ENCODE results near the gene EFNA5. TPM values are rescaled to one million over a fixed set of nuclear protein-coding genes. Genes with fewer than 3 reads are reported as not detected.

EFNA5 gene
- total and polyA plus RNA-seq, 2 experiments from 2014 or later: 7.5 to 10.1 TPM

- TF ChIP-seq REST (IDR thresholded peaks at IDR 0.05; ENCODE audit: unreplicated experiment): no peak
- TF ChIP-seq, protein P1, sequence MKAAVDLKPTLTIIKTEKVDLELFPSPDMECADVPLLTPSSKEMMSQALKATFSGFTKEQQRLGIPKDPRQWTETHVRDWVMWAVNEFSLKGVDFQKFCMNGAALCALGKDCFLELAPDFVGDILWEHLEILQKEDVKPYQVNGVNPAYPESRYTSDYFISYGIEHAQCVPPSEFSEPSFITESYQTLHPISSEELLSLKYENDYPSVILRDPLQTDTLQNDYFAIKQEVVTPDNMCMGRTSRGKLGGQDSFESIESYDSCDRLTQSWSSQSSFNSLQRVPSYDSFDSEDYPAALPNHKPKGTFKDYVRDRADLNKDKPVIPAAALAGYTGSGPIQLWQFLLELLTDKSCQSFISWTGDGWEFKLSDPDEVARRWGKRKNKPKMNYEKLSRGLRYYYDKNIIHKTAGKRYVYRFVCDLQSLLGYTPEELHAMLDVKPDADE (IDR thresholded peaks at IDR 0.05): no peak
- TF ChIP-seq EZH2phosphoT487 (IDR thresholded peaks at IDR 0.05; ENCODE audit: unreplicated experiment): no peak
- TF ChIP-seq ZNF331 (CRISPR knock-in tag; IDR thresholded peaks at IDR 0.05; ENCODE audit: low read depth): no peak
- no peak for TF ChIP-seq ZNF114 (CRISPR knock-in tag; IDR thresholded peaks at IDR 0.05)
Measured at GRCh38 chr5:107447587-107447986, 223.2 kb downstream of the EFNA5 start (continued).

GRCh38 chr5:107446972-107447371, 223.8 kb downstream of the EFNA5 start:
- no peaks in the 10 kb centered on the region for H3F3A ChIP-seq (replicated peaks; ENCODE audit: low read depth)
- no peak overlapping the region for H3K27ac ChIP-seq (ENCODE audit: low read depth)
- Mint-ChIP-seq H3K9me3 (no peaks in the 10 kb centered on the region), H3K4me3 (no peak overlapping the region), H3K27ac (no peak overlapping the region), H3K27me3 (ENCODE audit: insufficient read depth, low read depth, poor library complexity) (peaks cover 3% of the 10 kb centered on the region), H3K4me1 (peaks cover 19% of the 10 kb centered on the region), H3K36me3 (ENCODE audit: low read depth) (no peaks in the 10 kb centered on the region)
- H3K36me3 ChIP-seq (ENCODE audit: insufficient read depth): no peaks in the 10 kb centered on the region
- TF ChIP-seq STAT1 (IDR thresholded peaks at IDR 0.05; ENCODE audit: unreplicated experiment) (no peak), ZNF331 (CRISPR knock-in tag; IDR thresholded peaks at IDR 0.05; ENCODE audit: low read depth) (no peak), NANOG (IDR thresholded peaks at IDR 0.05; ENCODE audit: borderline replicate concordance) (no peak), EZH2phosphoT487 (IDR thresholded peaks at IDR 0.05; ENCODE audit: unreplicated experiment) (no peak)
- TF ChIP-seq, protein P2, sequence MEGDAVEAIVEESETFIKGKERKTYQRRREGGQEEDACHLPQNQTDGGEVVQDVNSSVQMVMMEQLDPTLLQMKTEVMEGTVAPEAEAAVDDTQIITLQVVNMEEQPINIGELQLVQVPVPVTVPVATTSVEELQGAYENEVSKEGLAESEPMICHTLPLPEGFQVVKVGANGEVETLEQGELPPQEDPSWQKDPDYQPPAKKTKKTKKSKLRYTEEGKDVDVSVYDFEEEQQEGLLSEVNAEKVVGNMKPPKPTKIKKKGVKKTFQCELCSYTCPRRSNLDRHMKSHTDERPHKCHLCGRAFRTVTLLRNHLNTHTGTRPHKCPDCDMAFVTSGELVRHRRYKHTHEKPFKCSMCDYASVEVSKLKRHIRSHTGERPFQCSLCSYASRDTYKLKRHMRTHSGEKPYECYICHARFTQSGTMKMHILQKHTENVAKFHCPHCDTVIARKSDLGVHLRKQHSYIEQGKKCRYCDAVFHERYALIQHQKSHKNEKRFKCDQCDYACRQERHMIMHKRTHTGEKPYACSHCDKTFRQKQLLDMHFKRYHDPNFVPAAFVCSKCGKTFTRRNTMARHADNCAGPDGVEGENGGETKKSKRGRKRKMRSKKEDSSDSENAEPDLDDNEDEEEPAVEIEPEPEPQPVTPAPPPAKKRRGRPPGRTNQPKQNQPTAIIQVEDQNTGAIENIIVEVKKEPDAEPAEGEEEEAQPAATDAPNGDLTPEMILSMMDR (conservative IDR thresholded peaks at IDR 0.05; ENCODE audit: low read depth in 2 of 2): no peak
- H3K4me1 ChIP-seq (ENCODE audit: insufficient read depth): peaks cover 14% of the 10 kb centered on the region
- DNase-seq (ENCODE audit: low spot score): no peak
- H3K9me2 ChIP-seq (ENCODE audit: insufficient read depth): no peaks in the 10 kb centered on the region
- no peak for ATAC-seq
- H3K27me3 ChIP-seq (ENCODE audit: insufficient read depth): no peaks in the 10 kb centered on the region
- H4K20me1 ChIP-seq (replicated peaks; ENCODE audit: insufficient read depth): no peaks in the 10 kb centered on the region
- H2AFZ ChIP-seq: no peak overlapping the region
- H3K79me2 ChIP-seq (replicated peaks; ENCODE audit: insufficient read depth): no peaks in the 10 kb centered on the region
- no peak overlapping the region for H3K4me2 ChIP-seq
- no peak overlapping the region for H3K4me3 ChIP-seq
